Choroid plexus epithelial cell (primary cell): ENCODE measurements around the gene EDN1.

Experiments
- DNase-seq: peaks from one replicate; pipeline ENCODE4 v3.0.0-alpha.2; 2010; ENCODE audit warnings: low read depth
- H3K4me3 ChIP-seq: 2 replicates; pipeline ENCODE4 v1.5.1; 2011; ENCODE audit warnings: low read depth, mild to moderate bottlenecking, control low read depth, low read length, moderate library complexity
- TF ChIP-seq, protein P1 (sequence below): conservative IDR thresholded peaks from 2 replicates; pipeline ENCODE4 v1.5.1; 2011; ENCODE audit warnings: low read depth, mild to moderate bottlenecking, control low read depth, inconsistent platforms, low read length, moderate library complexity

Gene EDN1

DNA sequence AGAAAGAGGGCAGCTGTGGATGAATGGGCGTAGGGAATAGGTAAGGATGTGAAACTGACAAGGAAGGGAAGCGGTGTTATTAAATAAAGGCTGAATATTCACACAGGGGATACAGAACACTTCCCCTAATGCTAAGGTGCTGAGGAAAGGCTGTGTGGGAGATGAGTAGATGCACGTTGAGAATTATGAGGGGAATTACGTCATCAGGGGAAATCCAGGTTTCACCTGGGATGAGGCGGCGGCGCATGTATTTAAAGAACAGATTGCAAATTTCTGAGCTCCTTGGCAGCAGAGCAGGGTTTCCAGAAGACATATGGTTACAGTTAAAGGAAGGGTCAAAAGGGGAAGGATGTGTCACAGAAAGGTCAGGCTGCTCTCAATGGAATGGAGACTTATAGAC is 28.7 kb upstream of the EDN1 start:
- no peak for DNase-seq
- no peak overlapping the region for H3K4me3 ChIP-seq
- TF ChIP-seq, protein P1, sequence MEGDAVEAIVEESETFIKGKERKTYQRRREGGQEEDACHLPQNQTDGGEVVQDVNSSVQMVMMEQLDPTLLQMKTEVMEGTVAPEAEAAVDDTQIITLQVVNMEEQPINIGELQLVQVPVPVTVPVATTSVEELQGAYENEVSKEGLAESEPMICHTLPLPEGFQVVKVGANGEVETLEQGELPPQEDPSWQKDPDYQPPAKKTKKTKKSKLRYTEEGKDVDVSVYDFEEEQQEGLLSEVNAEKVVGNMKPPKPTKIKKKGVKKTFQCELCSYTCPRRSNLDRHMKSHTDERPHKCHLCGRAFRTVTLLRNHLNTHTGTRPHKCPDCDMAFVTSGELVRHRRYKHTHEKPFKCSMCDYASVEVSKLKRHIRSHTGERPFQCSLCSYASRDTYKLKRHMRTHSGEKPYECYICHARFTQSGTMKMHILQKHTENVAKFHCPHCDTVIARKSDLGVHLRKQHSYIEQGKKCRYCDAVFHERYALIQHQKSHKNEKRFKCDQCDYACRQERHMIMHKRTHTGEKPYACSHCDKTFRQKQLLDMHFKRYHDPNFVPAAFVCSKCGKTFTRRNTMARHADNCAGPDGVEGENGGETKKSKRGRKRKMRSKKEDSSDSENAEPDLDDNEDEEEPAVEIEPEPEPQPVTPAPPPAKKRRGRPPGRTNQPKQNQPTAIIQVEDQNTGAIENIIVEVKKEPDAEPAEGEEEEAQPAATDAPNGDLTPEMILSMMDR = no peak

DNA sequence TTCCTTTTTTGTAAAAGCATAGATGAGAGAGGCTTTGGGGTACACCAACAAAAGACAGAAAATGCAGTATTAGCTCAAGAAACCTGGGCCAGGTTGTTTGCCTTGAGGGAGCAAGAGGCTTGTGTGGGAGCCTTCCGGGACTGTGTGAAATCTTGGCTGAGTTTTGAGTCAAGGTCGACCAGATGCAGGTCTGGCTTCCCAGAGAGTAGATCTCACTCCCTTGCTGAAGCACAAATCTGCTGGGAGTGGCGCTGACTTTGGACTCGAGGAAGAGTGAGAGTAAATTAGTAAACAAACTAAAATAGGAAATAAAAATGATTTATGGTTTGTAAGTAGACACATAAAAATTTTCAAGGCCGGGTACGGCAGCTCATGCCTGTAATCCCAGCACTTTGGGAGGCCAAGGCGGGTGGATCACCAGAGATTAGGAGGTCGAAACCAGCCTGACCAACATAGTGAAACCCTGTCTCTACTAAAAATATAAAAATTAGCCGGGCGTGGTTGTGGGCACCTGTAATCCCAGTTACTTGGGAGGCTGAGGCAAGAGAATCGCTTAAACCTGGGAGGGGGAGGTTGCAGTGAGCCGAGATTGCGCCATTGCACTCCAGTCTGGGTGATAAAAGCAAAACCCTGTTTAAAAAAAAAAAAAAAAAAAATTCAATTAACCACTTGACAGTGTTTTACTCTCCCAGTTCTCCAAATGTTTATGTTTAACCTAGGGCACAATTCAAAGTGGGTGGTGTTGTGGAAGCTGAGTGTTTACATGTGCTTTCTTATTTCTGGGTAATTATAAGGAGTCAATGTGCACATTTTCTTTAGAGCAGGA is 27.7 kb upstream of the EDN1 start:
- H3K4me3 ChIP-seq = no peak overlapping the region
- TF ChIP-seq, protein P1 = no peak
- no peak for DNase-seq

DNA sequence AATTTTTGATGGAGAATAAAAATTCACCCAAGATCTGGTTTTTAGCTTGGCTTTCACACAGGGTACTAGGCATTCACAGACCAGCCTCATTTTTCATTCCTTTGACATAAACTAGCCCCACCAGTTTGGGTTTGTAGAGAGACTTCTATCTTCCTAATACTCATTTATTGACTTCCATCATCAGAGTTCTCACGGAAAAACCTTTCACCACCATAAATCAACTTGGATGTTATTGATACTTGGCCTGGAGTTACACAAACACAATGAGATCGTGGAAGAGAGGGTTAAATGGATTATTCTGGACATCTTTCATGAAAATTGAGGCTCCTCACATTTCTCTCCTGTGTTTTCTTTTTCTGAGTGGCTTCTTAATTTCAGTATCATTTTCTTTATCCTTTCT is 26.8 kb upstream of the EDN1 start:
- no peak overlapping the region for H3K4me3 ChIP-seq
- no peak for DNase-seq
- TF ChIP-seq, protein P1 = no peak

DNA sequence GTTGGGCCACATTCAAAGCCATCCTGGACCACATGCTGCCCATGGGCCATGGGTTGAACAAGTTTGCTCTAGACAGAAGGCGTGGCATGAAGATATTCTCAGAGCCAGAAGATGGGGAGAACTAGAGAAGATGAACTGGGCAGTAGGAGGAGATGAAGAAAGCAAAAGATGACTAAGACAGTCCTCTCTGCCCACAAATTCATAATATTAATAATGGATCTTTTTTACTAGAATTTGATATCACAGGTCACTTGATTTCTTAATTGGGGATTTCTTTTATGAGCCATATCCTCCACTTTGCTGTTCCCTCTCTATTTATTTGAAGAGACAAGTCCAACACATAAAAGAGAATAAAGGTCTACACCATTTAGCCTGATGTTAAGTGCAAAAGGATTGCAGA is 25.5 kb upstream of the EDN1 start:
- DNase-seq = no peak
- no peak overlapping the region for H3K4me3 ChIP-seq
- TF ChIP-seq, protein P1 = no peak

DNA sequence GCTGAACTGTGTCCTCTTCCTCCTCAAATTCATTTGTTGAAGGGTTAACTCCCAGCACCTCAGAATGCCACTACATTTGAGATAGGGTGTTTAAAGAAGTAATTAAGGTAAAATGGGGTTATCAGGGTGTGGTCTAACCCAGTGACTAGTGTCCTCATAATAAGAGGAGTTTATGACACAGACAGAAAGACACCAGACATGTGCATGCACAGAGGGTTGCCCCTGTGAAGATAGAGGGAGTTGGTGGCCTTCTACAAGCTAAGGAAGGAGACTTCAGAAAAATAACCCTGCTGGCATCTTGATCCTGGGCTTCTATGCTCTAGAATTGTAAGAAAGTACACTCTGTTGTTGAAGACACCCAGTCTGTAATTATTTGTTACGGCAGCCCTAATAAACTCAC is 24.9 kb upstream of the EDN1 start:
- no peak overlapping the region for H3K4me3 ChIP-seq
- no peak for DNase-seq
- TF ChIP-seq, protein P1 = no peak

DNA sequence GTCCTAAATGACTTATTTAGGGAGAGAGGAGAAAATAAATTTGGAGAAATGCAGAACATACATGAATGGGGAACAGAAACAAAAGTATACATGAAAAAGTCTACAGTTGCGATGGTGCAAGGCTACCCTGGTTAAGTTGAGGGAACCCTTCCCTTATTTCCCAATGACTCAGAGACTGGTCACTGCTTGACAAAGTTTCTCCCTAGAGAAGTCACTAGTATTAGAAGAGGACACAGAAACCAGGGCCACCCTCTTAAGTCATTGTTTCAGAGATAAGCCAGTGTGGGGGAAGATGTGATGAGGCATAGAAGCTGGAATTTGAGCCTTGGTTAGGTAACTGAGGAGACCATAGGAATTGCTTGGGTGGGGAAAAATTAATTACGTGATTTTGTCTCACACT is 24.4 kb upstream of the EDN1 start:
- H3K4me3 ChIP-seq = no peak overlapping the region
- TF ChIP-seq, protein P1 = no peak
- DNase-seq = no peak

DNA sequence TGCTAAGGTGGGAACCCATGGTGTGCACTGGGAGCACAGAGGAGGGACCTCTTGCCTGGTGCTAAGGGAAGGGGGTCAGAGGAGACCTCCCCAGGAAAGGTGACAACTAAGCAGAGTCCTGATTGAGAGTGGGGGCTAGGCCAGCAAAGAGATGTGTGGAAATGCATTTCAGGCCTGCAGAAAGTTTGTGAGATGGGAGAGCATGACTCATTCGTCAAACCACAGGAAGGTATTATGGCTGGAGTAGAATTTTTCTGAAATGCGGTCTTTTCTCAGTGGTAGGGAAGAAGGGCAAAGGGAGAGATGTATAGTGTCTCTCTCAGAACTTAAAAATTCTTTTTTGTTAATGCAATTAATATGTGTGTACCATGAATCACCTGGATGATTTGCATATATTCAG is 23.6 kb upstream of the EDN1 start:
- peak; percentile 85 for DNase-seq
- H3K4me3 ChIP-seq = no peak overlapping the region

More for the DNA sequence above, 23.6 kb upstream of the EDN1 start:
- TF ChIP-seq, protein P1 = no peak
